BJ (cell line): ENCODE data around the gene HOXC6. TPM values are rescaled to one million over a fixed set of nuclear protein-coding genes. Genes with fewer than 3 reads are reported as not detected.

Source experiments
- CTCF ChIA-PET: fragments of 350-600 bp; formaldehyde crosslinking; extraction: SDS; loops from one replicate; lab custom pipeline; 2021; ENCODE audit warnings: antibody characterized with exemption, inconsistent platforms; lab: Yijun Ruan, JAX
- POLR2A ChIA-PET: fragments of 300-600 bp; sonication (Branson Sonifier 250); formaldehyde crosslinking; extraction: SDS; loops from one replicate; lab custom pipeline; 2021; ENCODE audit warnings: antibody characterized with exemption; lab: Charles Lee
- DNase-seq: peaks from one replicate; pipeline ENCODE4 v3.0.0-alpha.2; 2011; ENCODE audit warnings: low read depth
- H3K27me3 ChIP-seq: 2 replicates; pipeline ENCODE4 v1.6.0; 2011; ENCODE audit warnings: low read length; ENCODE audit not compliant: control insufficient read depth, insufficient read depth
- H3K36me3 ChIP-seq: 2 replicates; pipeline ENCODE4 v1.5.1; 2011; ENCODE audit warnings: low read length; ENCODE audit not compliant: control insufficient read depth, insufficient read depth
- H3K4me3 ChIP-seq: 2 replicates; pipeline ENCODE4 v1.5.1; 2011; ENCODE audit warnings: low read depth, mild to moderate bottlenecking, control low read depth, low read length
- CTCF ChIP-seq: IDR thresholded peaks from 2 replicates; pipeline ENCODE4 v1.5.1; 2011; ENCODE audit warnings: low read depth, mild to moderate bottlenecking, control low read depth, inconsistent platforms, low read length, moderate library complexity; ENCODE audit not compliant: insufficient read depth
- polyA plus RNA-seq: library from polyadenylated mRNA; depleted of rRNA; stranded (reverse); fragments of >200 nt; gene quantifications from 2 replicates; pipeline ENCODE4 v1.2.3, GENCODE V29; 2011

The HOXC6 gene
- polyA plus RNA-seq, 1 experiment, result 5.9 TPM

GRCh38 chr12:54055552-54055951 lies 27.3 kb downstream of the HOXC6 start:
- Histone ChIP-seq H3K36me3 (no peaks in the 10 kb centered on the region), H3K4me3 (no peak overlapping the region), H3K27me3 (peaks cover 17% of the 10 kb centered on the region)
- TF ChIP-seq CTCF, result no peak
- ChIA-PET POLR2A (no interaction called here), CTCF (no interaction called here)
- DNase-seq, result no peak

- ChIA-PET CTCF (no interaction called here), POLR2A (no interaction called here)
- Histone ChIP-seq H3K27me3 (peaks cover 15% of the 10 kb centered on the region), H3K4me3 (no peak overlapping the region), H3K36me3 (no peaks in the 10 kb centered on the region)
- TF ChIP-seq CTCF, result no peak
- no peak for DNase-seq
These were observed 27.9 kb downstream of the HOXC6 start for GRCh38 chr12:54056110-54056509.

- ChIA-PET POLR2A (no interaction called here), CTCF (interaction anchor here (1.8 kb wide), 1 partner anchor 26 kb away, joined by 4 read pairs; the partner anchor contains the start of gene HOXC5)
- DNase-seq, result no peak
- Histone ChIP-seq H3K4me3 (no peak overlapping the region), H3K36me3 (no peaks in the 10 kb centered on the region), H3K27me3 (peaks cover 7% of the 10 kb centered on the region)
- no peak for TF ChIP-seq CTCF
These were observed 30.0 kb downstream of the HOXC6 start for GRCh38 chr12:54058128-54058768.

- no peak for TF ChIP-seq CTCF
- ChIA-PET POLR2A (interaction anchor here (0.5 kb wide), 1 partner anchor 311 kb away, joined by 8 read pairs; no protein-coding TSS in a partner anchor), CTCF (interaction anchor here (1.8 kb wide), 1 partner anchor 27 kb away, joined by 4 read pairs; the partner anchor contains the start of gene HOXC5)
- H3K36me3 ChIP-seq, result no peaks in the 10 kb centered on the region
- peaks cover 6% of the 10 kb centered on the region for H3K27me3 ChIP-seq
- H3K4me3 ChIP-seq, result no peak overlapping the region
- DNase-seq, result no peak
These were observed 31.4 kb downstream of the HOXC6 start for GRCh38 chr12:54059668-54060067.

GRCh38 chr12:54060174-54060974 lies 32.1 kb downstream of the HOXC6 start:
- DNase-seq, result no peak
- POLR2A ChIA-PET, result interaction anchor here (0.5 kb wide), 1 partner anchor 310 kb away, joined by 8 read pairs; no protein-coding TSS in a partner anchor
- no peaks in the 10 kb centered on the region for H3K36me3 ChIP-seq
- no peak overlapping the region for H3K4me3 ChIP-seq
- H3K27me3 ChIP-seq, result peaks cover 3% of the 10 kb centered on the region
- CTCF ChIA-PET, result interaction anchor here (1.5 to 1.8 kb wide), 2 partner anchors 8 to 28 kb away, joined by 4 to 5 read pairs; partner anchors contain the start of gene HOXC5
- TF ChIP-seq CTCF, result no peak
